ENCODE measurements around the gene SETD5.

The SETD5 gene

GRCh38 chr3:9400616-9401015 lies 3.2 kb downstream of the SETD5 start:
- peak overlapping the region; percentile 70 for H3K4me3 ChIP-seq (replicated peaks; ENCODE audit: low read depth, low read length)
- no peak for DNase-seq (ENCODE audit: extremely low read depth, low read depth)
- no peak for TF ChIP-seq CTCF (IDR thresholded peaks at IDR 0.05; ENCODE audit: low read depth, low read length, missing control alignments)

- TF ChIP-seq CTCF (IDR thresholded peaks at IDR 0.05; ENCODE audit: low read depth, low read length, missing control alignments): no peak
- H3K4me3 ChIP-seq (replicated peaks; ENCODE audit: low read depth, low read length): peak overlapping the region; percentile 2; the same call in 1 of the 2 replicates
- no peak for DNase-seq (ENCODE audit: extremely low read depth, low read depth)
These were observed 4.6 kb downstream of the SETD5 start for GRCh38 chr3:9401986-9402385.

- TF ChIP-seq CTCF (IDR thresholded peaks at IDR 0.05; ENCODE audit: low read depth, low read length, missing control alignments): no peak
- H3K4me3 ChIP-seq (replicated peaks; ENCODE audit: low read depth, low read length): peak overlapping the region; percentile 9; the same call in 1 of the 2 replicates
- DNase-seq (ENCODE audit: extremely low read depth, low read depth): no peak
These were observed 5.2 kb downstream of the SETD5 start for GRCh38 chr3:9402410-9403228.

- no peak overlapping the region for H3K4me3 ChIP-seq (replicated peaks; ENCODE audit: low read depth, low read length)
- no peak for DNase-seq (ENCODE audit: extremely low read depth, low read depth)
- TF ChIP-seq CTCF (IDR thresholded peaks at IDR 0.05; ENCODE audit: low read depth, low read length, missing control alignments): no peak
These were observed 6.0 kb downstream of the SETD5 start for GRCh38 chr3:9403463-9403862.

GRCh38 chr3:9404680-9405079 lies 7.3 kb downstream of the SETD5 start:
- no peak for DNase-seq (ENCODE audit: extremely low read depth, low read depth)
- peak; percentile 10 for TF ChIP-seq CTCF (IDR thresholded peaks at IDR 0.05; ENCODE audit: low read depth, low read length, missing control alignments)
- no peak overlapping the region for H3K4me3 ChIP-seq (replicated peaks; ENCODE audit: low read depth, low read length)

GRCh38 chr3:9405756-9406155 lies 8.3 kb downstream of the SETD5 start:
- no peak overlapping the region for H3K4me3 ChIP-seq (replicated peaks; ENCODE audit: low read depth, low read length)
- no peak for DNase-seq (ENCODE audit: extremely low read depth, low read depth)
- no peak for TF ChIP-seq CTCF (IDR thresholded peaks at IDR 0.05; ENCODE audit: low read depth, low read length, missing control alignments)

Measured in HFF-Myc (cell line).